HEK293 (cell line): Measurements from ENCODE around the gene SPEF1.
A peak's percentile ranks its signal among the peaks of the same experiment; 100 is the strongest.

Experiments used
- CTCF ChIA-PET: fragments of 350-600 bp; formaldehyde crosslinking; extraction: SDS; loops from one replicate; lab custom pipeline; 2021; ENCODE audit warnings: antibody characterized with exemption; lab: Yijun Ruan, JAX
- POLR2A ChIA-PET: fragments of 300-600 bp; formaldehyde crosslinking; extraction: SDS; loops from one replicate; lab custom pipeline; 2020; ENCODE audit warnings: antibody characterized with exemption, inconsistent platforms; lab: Yijun Ruan, JAX
- H3K27ac ChIP-seq: fragments of 200-500 bp; sonication (Bioruptor generic); 2 replicates; pipeline ENCODE4 v1.5.1; 2014; ENCODE audit warnings: low read depth, low read length, control low read depth, inconsistent platforms; ENCODE audit errors: extremely low read depth
- H3K36me3 ChIP-seq, 2 experiments: fragments of 200-500 bp in 1 of 2; sonication (Bioruptor generic) in 1 of 2; 1 replicate in 1 of 2; 2 replicates in 1 of 2; pipeline ENCODE4 v1.5.1; 2014 to 2017; ENCODE audit warnings: inconsistent platforms in 2 of 2, low read length in 2 of 2; ENCODE audit not compliant: control insufficient read depth in 2 of 2, insufficient read depth in 1 of 2
- H3K4me1 ChIP-seq: fragments of 200-500 bp; sonication (Bioruptor generic); 2 replicates; pipeline ENCODE4 v1.5.1; 2014; ENCODE audit warnings: mild to moderate bottlenecking, low read length, inconsistent platforms; ENCODE audit not compliant: control insufficient read depth, insufficient read depth
- H3K4me3 ChIP-seq: 2 replicates; pipeline ENCODE4 v1.5.1; 2011; ENCODE audit warnings: low read depth, mild to moderate bottlenecking, control low read depth, low read length, moderate library complexity
- H3K9me3 ChIP-seq: fragments of 200-500 bp; sonication (Bioruptor generic); 2 replicates; pipeline ENCODE4 v1.5.1; 2014; ENCODE audit warnings: low read depth, low read length, inconsistent platforms; ENCODE audit not compliant: control insufficient read depth, insufficient read depth
- FEZF1 ChIP-seq: fragments of 450-650 bp; formaldehyde crosslinking; IDR thresholded peaks from 2 replicates; pipeline ENCODE4 v1.5.1; 2016; ENCODE audit warnings: missing biosample characterization, missing genetic modification characterization
- GLIS1 ChIP-seq: fragments of 450-650 bp; formaldehyde crosslinking; IDR thresholded peaks from 2 replicates; pipeline ENCODE4 v1.5.1; 2016; ENCODE audit warnings: missing biosample characterization, missing genetic modification characterization
- GLIS2 ChIP-seq: fragments of 450-650 bp; formaldehyde crosslinking; IDR thresholded peaks from 2 replicates; pipeline ENCODE4 v1.5.1; 2016; ENCODE audit warnings: missing biosample characterization, missing genetic modification characterization
- KLF9 ChIP-seq: fragments of 450-650 bp; formaldehyde crosslinking; IDR thresholded peaks from 2 replicates; pipeline ENCODE4 v1.5.1; 2016; ENCODE audit warnings: missing biosample characterization, missing genetic modification characterization, low read depth
- SETDB1 ChIP-seq: IDR thresholded peaks from one replicate; pipeline ENCODE4 v1.6.1; 2017; ENCODE audit warnings: mild to moderate bottlenecking, low read length, moderate library complexity, mixed read lengths; ENCODE audit not compliant: insufficient read length
- SP2 ChIP-seq: fragments of 450-650 bp; formaldehyde crosslinking; IDR thresholded peaks from 2 replicates; pipeline ENCODE4 v1.5.1; 2016; ENCODE audit warnings: missing biosample characterization, missing genetic modification characterization
- SP3 ChIP-seq: fragments of 450-650 bp; formaldehyde crosslinking; IDR thresholded peaks from 2 replicates; pipeline ENCODE4 v1.5.1; 2016; ENCODE audit warnings: missing biosample characterization, missing genetic modification characterization
- WT1 ChIP-seq: fragments of 450-650 bp; formaldehyde crosslinking; IDR thresholded peaks from 2 replicates; pipeline ENCODE4 v1.5.1; 2016; ENCODE audit warnings: missing biosample characterization, missing genetic modification characterization
- ZBTB1 ChIP-seq: fragments of 450-650 bp; formaldehyde crosslinking; IDR thresholded peaks from 2 replicates; pipeline ENCODE4 v1.5.1; 2016; ENCODE audit warnings: missing biosample characterization, missing genetic modification characterization
- ZFHX2 ChIP-seq: fragments of 450-650 bp; formaldehyde crosslinking; conservative IDR thresholded peaks from 2 replicates; pipeline ENCODE4 v1.5.1; 2016; ENCODE audit warnings: missing biosample characterization, missing genetic modification characterization
- ZFP3 ChIP-seq: fragments of 450-650 bp; formaldehyde crosslinking; IDR thresholded peaks from 2 replicates; pipeline ENCODE4 v1.5.1; 2016; ENCODE audit warnings: low read depth, missing biosample characterization, missing genetic modification characterization
- ZNF155 ChIP-seq: fragments of 450-650 bp; formaldehyde crosslinking; IDR thresholded peaks from 2 replicates; pipeline ENCODE4 v1.5.1; 2016; ENCODE audit warnings: missing biosample characterization, missing genetic modification characterization
- ZNF335 ChIP-seq: fragments of 450-650 bp; formaldehyde crosslinking; conservative IDR thresholded peaks from 2 replicates; pipeline ENCODE4 v1.5.1; 2016; ENCODE audit warnings: missing biosample characterization, missing genetic modification characterization
- ZNF623 ChIP-seq: fragments of 450-650 bp; formaldehyde crosslinking; IDR thresholded peaks from 2 replicates; pipeline ENCODE4 v1.5.1; 2016; ENCODE audit warnings: missing biosample characterization, missing genetic modification characterization
- ZNF791 ChIP-seq: fragments of 450-650 bp; formaldehyde crosslinking; IDR thresholded peaks from 2 replicates; pipeline ENCODE4 v1.5.1; 2016; ENCODE audit warnings: missing biosample characterization, missing genetic modification characterization
- ZSCAN23 ChIP-seq: fragments of 450-650 bp; formaldehyde crosslinking; IDR thresholded peaks from 2 replicates; pipeline ENCODE4 v1.5.1; 2016; ENCODE audit warnings: missing biosample characterization, missing genetic modification characterization
- ZXDB ChIP-seq: fragments of 450-650 bp; formaldehyde crosslinking; IDR thresholded peaks from 2 replicates; pipeline ENCODE4 v1.5.1; 2016; ENCODE audit warnings: missing biosample characterization, missing genetic modification characterization
- TF ChIP-seq, protein P1 (sequence below): fragments of 450-650 bp; formaldehyde crosslinking; IDR thresholded peaks from 2 replicates; pipeline ENCODE4; 2016; ENCODE audit warnings: missing biosample characterization, missing genetic modification characterization
- TF ChIP-seq, protein P2 (sequence below): fragments of 450-650 bp; formaldehyde crosslinking; IDR thresholded peaks from 2 replicates; pipeline ENCODE4 v1.5.1; 2016; ENCODE audit warnings: missing biosample characterization, missing genetic modification characterization
- TF ChIP-seq, protein P3 (sequence below): sonication (generic); formaldehyde crosslinking; IDR thresholded peaks from 2 replicates; pipeline ENCODE4 v1.8.1; 2022; ENCODE audit warnings: mild to moderate bottlenecking, moderate library complexity, missing genetic modification reagents
- TF ChIP-seq, protein P4 (sequence below): fragments of 450-650 bp; formaldehyde crosslinking; IDR thresholded peaks from 2 replicates; pipeline ENCODE4 v1.5.1; 2017; ENCODE audit warnings: missing biosample characterization, missing genetic modification characterization
- TF ChIP-seq, protein P5 (sequence below): fragments of 450-650 bp; formaldehyde crosslinking; IDR thresholded peaks from 2 replicates; pipeline ENCODE4 v1.5.1; 2017; ENCODE audit warnings: missing biosample characterization, missing genetic modification characterization
- TF ChIP-seq, protein P6 (sequence below): fragments of 450-650 bp; formaldehyde crosslinking; IDR thresholded peaks from 2 replicates; pipeline ENCODE4 v1.5.1; 2016; ENCODE audit warnings: missing biosample characterization, missing genetic modification characterization

Gene SPEF1

DNA sequence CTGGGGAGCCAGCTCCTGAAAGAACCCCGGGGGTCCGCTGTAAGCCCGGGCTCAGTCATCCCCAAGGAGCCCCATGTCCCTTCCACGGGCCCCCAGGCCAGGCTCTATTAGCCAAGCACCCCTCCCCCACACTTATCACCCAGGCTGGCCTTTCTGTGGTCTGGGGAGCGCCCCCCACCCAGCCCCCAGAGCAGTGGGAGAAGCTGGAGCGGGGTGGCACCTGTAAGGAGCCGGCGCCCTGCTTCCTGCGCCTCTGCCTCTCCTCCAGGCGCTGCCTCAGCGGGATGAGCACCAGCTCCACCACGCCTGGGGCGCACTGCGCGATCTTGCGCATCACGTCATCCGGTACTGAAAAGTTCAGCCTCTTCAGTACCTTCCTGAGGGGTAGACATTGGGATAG lies 2.3 kb downstream of the SPEF1 start (continued):
- TF ChIP-seq, protein P1, sequence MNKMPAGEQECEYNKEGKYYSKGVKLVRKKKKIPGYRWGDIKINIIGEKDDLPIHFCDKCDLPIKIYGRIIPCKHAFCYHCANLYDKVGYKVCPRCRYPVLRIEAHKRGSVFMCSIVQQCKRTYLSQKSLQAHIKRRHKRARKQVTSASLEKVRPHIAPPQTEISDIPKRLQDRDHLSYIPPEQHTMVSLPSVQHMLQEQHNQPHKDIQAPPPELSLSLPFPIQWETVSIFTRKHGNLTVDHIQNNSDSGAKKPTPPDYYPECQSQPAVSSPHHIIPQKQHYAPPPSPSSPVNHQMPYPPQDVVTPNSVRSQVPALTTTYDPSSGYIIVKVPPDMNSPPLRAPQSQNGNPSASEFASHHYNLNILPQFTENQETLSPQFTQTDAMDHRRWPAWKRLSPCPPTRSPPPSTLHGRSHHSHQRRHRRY (tag by site-specific recombination): no peak
- TF ChIP-seq SETDB1 (no peak), ZBTB1 (tag by site-specific recombination) (no peak), ZNF791 (tag by site-specific recombination) (no peak), ZNF623 (tag by site-specific recombination) (no peak)
- TF ChIP-seq, protein P2, sequence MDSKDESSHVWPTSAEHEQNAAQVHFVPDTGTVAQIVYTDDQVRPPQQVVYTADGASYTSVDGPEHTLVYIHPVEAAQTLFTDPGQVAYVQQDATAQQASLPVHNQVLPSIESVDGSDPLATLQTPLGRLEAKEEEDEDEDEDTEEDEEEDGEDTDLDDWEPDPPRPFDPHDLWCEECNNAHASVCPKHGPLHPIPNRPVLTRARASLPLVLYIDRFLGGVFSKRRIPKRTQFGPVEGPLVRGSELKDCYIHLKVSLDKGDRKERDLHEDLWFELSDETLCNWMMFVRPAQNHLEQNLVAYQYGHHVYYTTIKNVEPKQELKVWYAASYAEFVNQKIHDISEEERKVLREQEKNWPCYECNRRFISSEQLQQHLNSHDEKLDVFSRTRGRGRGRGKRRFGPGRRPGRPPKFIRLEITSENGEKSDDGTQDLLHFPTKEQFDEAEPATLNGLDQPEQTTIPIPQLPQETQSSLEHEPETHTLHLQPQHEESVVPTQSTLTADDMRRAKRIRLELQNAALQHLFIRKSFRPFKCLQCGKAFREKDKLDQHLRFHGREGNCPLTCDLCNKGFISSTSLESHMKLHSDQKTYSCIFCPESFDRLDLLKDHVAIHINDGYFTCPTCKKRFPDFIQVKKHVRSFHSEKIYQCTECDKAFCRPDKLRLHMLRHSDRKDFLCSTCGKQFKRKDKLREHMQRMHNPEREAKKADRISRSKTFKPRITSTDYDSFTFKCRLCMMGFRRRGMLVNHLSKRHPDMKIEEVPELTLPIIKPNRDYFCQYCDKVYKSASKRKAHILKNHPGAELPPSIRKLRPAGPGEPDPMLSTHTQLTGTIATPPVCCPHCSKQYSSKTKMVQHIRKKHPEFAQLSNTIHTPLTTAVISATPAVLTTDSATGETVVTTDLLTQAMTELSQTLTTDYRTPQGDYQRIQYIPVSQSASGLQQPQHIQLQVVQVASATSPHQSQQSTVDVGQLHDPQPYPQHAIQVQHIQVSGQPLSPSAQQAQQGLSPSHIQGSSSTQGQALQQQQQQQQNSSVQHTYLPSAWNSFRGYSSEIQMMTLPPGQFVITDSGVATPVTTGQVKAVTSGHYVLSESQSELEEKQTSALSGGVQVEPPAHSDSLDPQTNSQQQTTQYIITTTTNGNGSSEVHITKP (tag by site-specific recombination): no peak

DNA sequence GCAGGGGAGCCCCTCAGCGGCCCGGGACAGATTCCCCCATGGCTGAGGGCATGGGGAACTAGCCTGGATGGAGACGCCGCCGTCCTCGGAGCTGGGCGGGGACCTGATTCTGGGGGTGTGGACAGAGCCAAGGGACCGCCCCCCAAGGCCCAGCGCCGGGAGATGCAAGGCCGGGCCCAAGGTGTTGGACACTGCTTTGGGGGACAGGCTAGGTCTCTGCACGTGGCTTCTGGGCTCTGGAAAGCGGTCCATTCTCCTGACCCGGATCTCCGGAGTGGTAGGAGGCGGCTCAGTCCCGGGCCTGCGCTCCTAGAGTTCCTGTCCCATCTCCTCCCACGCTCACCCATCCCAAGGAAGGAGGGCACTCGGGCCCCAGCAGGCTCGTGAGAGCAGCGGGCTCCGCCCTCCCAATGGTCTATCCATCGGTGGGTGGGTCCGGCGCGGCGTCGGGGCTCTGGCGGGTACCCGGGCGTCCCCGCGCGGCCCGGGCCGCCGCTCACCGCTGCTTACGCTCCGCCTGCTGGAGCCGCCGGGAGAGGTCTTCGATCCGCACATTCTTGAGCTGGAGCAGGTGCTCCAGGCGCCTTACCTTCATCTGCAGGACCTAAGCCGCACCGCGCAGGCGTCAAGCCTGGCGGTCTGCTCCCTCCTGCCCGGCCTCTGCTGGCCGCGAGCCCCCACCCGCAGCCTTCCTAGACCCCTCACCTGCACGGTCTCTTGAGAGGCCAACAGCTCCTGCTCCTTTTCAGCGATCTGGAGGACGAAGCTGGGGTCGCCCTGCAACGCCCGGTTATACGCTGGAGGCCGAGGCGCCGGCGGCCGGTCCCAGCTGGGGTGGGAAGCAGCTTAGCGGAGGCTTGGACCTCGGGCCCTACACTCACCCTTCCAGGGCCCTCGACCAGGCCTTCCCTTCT lies 3.3 kb downstream of the SPEF1 start:
- ChIA-PET POLR2A (interaction anchor here (1.1 to 2.9 kb wide), 4 partner anchors 10 to 27 kb away, joined by 3 to 36 read pairs (median 4); partner anchors contain the start of genes ADISSP and CDC25B), CTCF (interaction anchor here (0.6 to 2.9 kb wide), 7 partner anchors 10 to 214 kb away, joined by 3 to 12 read pairs (median 4); partner anchors contain the start of gene ADISSP)
- Histone ChIP-seq H3K27ac (no peak overlapping the region), H3K9me3 (no peaks in the 10 kb centered on the region), H3K4me1 (no peaks in the 10 kb centered on the region), H3K4me3 (peak overlapping the region; percentile 25), H3K36me3 (no peaks in the 10 kb centered on the region; a peak in 1 of 3 replicates)
- TF ChIP-seq, protein P3, sequence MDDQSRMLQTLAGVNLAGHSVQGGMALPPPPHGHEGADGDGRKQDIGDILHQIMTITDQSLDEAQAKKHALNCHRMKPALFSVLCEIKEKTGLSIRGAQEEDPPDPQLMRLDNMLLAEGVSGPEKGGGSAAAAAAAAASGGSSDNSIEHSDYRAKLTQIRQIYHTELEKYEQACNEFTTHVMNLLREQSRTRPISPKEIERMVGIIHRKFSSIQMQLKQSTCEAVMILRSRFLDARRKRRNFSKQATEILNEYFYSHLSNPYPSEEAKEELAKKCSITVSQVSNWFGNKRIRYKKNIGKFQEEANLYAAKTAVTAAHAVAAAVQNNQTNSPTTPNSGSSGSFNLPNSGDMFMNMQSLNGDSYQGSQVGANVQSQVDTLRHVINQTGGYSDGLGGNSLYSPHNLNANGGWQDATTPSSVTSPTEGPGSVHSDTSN (CRISPR knock-in tag): 0 out of 2 replicates have a peak, but pooled peaks have one; percentile 33
- TF ChIP-seq ZSCAN23 (tag by site-specific recombination) (no peak), SP3 (tag by site-specific recombination) (peak; percentile 56), FEZF1 (tag by site-specific recombination) (no peak), WT1 (tag by site-specific recombination) (no peak), ZXDB (tag by site-specific recombination) (no peak), KLF9 (tag by site-specific recombination) (0 out of 2 replicates have a peak, but pooled peaks have one; percentile 25), ZFHX2 (tag by site-specific recombination) (peak; percentile 52), ZNF155 (tag by site-specific recombination) (no peak), ZNF335 (tag by site-specific recombination) (peak; percentile 40; the same call in 1 of the 2 replicates), SP2 (tag by site-specific recombination) (peak; percentile 69), GLIS1 (tag by site-specific recombination) (peak; percentile 26; the same call in 1 of the 2 replicates), GLIS2 (tag by site-specific recombination) (peak; percentile 56), ZFP3 (tag by site-specific recombination) (no peak)
- TF ChIP-seq, protein P4, sequence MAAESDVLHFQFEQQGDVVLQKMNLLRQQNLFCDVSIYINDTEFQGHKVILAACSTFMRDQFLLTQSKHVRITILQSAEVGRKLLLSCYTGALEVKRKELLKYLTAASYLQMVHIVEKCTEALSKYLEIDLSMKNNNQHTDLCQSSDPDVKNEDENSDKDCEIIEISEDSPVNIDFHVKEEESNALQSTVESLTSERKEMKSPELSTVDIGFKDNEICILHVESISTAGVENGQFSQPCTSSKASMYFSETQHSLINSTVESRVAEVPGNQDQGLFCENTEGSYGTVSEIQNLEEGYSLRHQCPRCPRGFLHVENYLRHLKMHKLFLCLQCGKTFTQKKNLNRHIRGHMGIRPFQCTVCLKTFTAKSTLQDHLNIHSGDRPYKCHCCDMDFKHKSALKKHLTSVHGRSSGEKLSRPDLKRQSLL: peak; percentile 56; the same call in 1 of the 2 replicates
- TF ChIP-seq, protein P5, sequence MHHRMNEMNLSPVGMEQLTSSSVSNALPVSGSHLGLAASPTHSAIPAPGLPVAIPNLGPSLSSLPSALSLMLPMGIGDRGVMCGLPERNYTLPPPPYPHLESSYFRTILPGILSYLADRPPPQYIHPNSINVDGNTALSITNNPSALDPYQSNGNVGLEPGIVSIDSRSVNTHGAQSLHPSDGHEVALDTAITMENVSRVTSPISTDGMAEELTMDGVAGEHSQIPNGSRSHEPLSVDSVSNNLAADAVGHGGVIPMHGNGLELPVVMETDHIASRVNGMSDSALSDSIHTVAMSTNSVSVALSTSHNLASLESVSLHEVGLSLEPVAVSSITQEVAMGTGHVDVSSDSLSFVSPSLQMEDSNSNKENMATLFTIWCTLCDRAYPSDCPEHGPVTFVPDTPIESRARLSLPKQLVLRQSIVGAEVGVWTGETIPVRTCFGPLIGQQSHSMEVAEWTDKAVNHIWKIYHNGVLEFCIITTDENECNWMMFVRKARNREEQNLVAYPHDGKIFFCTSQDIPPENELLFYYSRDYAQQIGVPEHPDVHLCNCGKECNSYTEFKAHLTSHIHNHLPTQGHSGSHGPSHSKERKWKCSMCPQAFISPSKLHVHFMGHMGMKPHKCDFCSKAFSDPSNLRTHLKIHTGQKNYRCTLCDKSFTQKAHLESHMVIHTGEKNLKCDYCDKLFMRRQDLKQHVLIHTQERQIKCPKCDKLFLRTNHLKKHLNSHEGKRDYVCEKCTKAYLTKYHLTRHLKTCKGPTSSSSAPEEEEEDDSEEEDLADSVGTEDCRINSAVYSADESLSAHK (tag by site-specific recombination): no peak
- TF ChIP-seq, protein P6, sequence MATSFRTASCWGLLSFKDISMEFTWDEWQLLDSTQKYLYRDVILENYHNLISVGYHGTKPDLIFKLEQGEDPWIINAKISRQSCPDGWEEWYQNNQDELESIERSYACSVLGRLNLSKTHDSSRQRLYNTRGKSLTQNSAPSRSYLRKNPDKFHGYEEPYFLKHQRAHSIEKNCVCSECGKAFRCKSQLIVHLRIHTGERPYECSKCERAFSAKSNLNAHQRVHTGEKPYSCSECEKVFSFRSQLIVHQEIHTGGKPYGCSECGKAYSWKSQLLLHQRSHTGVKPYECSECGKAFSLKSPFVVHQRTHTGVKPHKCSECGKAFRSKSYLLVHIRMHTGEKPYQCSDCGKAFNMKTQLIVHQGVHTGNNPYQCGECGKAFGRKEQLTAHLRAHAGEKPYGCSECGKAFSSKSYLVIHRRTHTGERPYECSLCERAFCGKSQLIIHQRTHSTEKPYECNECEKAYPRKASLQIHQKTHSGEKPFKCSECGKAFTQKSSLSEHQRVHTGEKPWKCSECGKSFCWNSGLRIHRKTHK (tag by site-specific recombination): no peak
